Activated T-cell treated with anti-CD3 and anti-CD28 coated beads for 48 hours (primary cell): ENCODE data around the gene LHX4.

Source experiments
- DNase-seq: peaks from one replicate; pipeline ENCODE4 v3.0.0-alpha.2; 2020; ENCODE audit warnings: low read depth

LHX4 gene

DNA sequence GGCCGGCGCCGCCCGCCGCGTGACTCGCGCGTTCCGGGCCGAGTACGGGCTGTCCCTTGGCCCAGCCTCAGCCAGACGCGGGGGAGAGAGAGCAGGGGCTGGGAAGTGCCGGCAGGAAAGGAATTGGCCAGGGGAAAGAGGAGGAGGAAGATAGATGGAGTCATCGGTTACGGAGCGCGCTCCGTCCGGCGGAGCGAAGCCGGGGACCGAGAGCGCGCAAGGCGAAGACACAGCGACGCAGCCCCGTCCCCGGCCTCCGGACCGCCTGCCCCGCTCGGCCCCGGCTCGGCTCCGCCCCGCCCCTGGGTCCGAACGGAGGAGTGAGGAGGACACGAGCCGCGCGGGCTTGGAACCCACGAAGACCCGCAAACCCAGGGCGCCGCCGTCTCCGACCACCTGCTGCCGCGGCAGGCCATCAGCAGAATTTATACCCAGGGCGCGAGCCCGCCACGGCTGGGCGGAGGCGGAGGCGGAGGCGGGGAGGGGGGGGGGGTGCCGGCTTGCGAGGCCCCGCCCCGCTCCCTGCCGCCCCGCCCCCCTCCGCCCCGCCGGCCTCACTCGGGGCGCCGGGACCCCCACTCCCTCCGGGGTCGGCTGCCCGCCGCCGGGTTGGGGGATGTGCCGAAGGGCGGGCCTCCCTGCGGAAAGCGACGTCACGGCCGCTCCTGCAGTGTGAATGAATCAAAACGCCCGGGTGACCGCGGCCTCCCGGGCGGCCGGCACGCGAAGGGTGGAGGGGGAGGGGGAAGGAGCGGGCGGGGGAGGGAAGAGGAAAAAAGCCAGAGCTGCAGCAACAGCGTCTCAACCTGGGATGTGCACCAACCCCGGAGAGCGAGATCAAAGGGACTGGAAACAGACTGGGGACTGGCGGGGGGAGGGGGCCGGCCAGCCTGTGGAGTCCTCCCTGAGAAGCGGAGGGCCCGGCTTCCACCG is at the start of gene LHX4:
LHX4 (plus strand) TSS at position 782 of the 933 bp plus-strand sequence. CDS start 266 bp downstream, outside the sequence.
- DNase-seq = no peak

DNA sequence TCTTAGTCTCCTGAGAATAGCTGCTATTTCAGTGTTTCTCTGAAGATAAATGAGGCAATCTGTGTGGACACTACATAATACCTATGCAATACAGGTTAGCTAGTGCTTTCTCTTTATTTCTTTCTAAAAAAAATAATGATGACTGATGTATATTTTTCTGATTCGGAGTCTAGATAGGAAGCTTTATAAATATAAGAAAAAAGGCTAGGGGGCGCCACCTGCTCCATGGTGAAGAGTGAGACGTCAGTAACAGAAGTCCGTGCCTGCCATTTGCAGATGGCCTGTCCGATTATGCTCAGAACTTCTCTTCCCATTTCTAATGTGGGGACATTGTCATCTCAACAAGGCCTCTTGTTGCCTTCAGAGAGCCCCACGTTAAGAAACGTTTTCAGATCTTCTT is 49.0 kb upstream of the LHX4 start:
- no peak for DNase-seq

DNA sequence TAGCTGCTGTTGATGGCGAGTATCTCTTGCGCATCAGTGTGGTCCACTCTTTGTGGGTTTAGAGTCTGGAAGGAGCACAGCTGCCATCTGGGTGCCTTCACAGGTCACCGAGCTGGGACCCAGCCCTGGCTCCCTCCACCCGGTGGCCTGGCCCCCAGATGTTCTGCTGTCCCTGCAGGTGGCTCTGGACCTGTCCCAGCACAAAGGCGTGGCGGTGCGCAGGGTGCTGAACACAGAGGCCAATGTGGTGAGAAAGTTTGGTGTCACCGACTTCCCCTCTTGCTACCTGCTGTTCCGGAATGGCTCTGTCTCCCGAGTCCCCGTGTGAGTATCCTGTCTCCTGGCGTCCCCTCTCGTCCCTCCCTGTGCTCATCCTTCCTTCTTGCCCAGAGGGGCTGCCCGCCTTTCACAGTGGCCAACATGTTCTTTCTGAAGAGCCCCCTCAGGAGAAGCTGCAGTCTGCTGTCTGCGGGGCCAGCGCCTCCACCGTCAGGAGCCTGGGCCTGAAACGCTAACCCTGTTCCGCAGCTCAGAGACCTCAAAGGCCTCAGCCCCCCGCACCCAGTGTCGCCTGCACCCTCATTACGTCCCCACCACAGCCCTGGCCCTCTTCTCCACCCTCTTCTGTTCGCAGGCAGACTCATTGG is 47.9 kb upstream of the LHX4 start:
- DNase-seq = no peak

DNA sequence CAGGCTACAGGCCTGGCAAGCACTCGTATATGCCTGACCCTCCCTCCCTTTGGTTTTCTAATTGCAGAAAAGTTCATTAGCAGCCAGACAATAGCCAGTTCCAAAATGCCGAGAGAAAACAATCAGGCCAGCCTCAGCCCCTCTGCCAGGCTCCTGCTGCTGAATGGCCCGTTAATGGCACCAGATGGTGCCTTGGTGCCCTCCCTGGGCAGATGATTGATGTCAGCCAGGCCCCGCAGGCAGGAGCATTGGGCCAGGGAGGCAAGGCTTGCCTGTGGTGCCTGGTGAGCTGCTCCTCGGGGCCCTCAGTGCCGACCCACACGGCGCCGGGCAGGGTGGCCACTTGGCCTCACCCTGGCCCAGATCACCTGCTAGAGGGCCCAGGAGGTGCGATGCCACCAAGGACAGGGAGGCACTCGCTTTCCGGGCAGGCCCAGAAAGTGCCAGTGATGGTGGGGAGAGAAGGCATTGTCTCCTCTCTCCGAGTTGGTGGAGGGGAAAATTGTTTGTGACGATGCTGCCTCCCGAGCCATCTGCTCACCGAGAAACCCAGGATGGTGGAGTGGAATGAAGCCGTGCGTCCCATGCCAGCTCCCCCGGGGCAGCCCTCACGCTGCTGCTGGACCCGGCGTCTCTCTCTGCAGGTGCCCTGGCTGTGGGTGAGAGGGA is 47.3 kb upstream of the LHX4 start:
- DNase-seq = no peak

DNA sequence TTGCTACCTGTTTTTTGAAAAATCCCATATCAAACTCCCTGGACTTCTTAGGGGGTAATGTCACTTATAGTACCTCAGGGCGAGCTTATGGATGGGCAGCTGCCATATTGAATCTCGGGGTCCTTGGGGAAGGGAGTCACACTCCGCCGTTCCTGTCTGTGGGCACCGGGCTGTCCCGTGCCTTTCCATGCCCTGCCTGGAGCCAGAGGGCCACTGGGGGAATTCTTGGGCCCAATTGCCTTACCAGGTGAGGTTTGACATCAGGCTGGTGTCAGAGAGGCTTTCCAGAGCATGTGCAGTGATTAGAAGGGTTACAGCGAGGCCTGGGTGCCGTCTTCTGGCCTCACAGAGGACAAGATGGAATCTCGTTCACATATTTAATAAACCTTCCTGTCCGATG is 46.6 kb upstream of the LHX4 start:
- DNase-seq = no peak

DNA sequence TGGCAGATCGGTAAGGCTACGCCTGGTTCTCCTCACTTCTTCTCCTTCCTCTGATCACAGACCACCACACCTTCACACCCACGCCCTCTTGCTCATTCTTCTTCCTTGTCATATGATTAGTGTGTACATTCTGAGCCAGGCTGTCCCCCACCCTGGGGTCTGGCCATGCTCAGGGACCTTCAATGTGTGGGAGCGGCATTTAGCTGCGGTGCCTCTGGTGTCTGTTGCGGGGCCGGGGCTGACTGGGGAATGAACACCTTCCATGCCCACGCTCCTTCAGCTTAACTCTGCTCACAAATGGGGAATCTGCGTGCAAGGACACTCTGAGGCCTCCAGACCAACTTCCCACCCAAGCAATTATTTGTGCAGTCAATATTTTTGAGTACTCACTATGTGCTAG is 46.0 kb upstream of the LHX4 start:
- no peak for DNase-seq

DNA sequence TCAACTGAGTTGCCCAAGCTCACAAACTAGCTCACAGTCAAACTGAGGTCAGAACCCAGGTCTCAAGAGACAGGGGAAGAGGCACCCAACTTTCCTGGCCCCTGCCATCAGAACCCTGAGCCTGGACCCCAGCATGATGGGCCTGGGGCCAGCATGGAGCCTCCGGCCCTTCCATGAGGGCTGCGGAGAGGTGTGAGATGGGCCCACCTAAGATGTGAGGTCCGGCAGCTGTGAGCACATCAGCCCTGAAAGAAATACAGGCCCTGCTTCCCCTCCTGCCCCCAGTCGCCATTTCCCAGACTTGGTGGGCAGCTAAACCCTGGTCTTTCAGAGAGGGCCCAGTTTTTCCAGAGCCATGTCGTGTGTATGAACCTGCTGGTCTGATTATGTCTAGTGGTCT is 44.8 kb upstream of the LHX4 start:
- no peak for DNase-seq

DNA sequence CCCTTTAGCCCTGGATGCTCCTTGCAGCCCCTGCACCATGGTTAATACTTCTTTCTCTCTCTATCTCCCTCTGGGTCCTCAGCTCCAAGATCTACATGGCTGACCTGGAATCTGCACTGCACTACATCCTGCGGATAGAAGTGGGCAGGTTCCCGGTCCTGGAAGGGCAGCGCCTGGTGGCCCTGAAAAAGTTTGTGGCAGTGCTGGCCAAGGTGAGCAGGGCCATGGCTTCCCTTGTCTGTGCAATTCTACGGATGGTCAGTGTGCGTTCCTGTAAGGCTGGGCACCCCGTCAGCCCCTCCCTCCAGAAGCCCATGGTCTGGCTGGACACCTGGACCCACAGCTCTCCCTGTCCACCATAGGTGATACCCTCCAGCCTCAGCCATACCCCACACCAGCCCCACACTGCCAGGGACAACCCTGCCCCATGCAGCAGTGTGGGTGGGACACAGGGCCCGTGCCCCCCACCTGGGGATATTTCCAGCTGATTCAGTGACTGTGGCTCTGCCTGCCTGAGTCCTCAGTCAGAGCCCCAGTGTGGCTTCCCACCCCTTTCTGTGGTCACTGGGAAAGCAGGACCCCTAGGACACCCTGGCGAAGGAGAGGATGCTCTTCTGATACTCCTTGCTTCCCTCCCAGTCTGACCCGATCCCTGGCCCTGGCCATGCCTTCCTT is 44.0 kb upstream of the LHX4 start:
- DNase-seq = no peak

DNA sequence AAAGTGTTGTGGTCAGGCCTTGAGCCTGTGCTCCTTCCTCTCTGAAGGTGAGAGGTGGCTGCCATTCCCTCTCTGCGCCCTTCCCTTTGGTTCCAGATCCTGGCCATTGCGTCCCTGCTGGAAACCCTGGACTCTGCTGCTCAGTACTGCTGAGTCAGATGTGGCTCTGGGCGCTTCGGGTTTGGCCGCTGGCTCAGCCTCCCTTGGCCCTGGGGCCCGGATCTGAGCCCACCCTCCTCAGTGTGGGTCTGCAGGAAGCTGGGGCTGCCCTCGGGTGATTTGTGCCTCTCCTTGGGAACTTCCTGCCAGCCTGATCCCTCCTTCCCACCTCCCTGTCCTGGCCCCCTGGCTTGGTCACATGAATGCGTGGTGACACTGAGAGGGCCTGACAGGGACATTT is 43.2 kb upstream of the LHX4 start:
- no peak for DNase-seq

DNA sequence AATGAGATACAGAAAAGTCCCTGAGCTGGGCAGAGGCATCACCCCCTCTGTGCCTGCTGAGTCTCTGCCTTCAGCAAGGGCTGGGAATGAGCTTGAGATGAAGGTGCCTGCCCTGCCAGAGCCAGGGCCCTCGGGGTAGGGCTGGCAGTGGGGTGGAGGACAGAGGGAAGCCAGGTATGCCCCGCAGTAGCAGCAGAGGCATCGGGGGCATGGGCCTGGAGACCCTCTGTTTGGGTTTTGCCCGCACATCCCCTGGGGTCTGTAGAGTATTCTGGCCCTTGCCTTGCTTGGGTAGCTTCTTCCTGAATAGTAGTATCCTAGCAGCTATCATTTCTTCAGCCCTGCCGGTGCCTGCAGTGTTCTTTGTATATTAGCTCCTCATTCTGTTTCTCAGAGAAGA is 42.4 kb upstream of the LHX4 start:
- DNase-seq = no peak

DNA sequence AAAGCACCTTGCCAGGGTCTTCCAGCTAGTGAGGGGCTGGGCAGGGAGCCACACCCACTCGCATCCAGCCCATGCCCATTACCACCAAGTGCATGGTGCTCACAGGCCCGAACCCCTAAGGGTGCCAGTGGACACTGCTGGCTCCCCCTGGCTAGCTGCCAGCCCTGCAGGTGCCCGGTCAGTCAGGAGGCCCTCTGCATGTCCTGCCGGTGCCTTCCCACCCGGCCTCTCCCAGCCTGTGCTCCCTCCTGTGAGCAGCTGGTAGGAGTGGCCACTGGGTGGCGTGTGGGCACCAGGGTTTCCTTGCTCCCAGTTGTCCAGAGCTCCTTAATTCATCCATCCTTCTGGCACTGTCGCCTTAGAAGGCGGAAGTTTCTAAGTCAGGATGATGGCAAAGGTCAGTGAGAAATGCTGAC is 42.0 kb upstream of the LHX4 start:
- no peak for DNase-seq

DNA sequence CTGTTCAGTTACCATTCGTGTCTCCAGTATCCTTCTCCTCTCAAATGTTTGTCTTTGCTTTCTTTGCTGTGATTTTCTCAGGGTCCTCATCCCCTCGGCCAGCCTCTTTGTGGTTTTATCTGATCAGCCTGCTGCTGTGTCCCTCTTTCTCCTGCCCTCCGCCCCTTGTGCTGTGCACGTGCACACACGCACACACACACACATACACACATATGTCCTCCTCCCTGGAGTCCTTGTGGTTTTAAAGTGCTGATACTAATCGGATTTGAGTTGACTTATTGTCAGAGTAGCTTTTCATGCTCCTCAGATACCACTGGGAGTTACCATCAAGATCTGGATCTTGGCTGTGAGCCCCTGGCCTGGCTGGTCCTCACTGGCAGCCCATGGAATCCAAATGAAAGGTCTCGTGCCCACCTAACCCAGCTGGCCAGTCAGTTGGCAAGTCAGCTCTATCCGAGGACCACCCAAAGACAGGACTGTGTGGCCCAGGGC is 41.3 kb upstream of the LHX4 start:
- DNase-seq = no peak

DNA sequence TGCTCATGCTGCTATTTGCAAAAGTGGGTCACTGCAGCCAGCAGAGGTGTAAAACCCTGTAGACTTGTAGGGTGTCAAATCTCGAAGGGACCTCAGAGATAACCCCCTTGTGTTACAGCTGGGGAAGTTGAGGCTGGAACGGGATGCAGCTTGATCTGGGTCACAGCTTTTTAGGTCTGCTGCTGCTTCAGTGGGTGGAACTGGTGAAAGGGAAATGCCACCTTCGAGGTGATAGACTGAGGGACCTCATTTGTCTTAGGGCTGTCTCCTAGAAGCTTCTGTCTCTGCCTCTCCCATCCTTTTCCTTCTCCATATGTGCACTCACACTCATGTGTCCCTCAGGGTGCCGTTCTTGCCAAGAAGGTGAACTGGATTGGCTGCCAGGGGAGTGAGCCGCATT is 40.0 kb upstream of the LHX4 start:
- DNase-seq = no peak

DNA sequence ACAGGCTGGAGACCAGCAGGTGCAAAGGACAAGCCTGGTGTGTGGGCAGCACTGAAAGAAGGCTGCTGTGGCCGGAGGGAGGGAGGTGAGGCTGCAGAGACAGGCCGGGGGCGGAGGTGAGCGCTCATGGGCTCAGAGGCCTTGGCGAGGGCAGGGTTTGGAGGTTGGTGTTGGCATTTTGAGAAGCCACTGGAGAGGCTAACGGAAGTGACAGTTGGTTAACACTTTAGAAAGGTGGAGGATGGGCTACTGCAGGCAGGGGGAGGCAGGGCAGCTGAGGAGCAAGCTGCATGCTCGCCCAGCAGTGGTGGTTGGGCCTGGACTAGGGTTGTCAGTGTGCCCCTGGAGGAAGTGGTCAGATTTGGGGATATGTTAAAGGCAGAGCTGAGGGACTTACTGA is 37.9 kb upstream of the LHX4 start:
- no peak for DNase-seq

DNA sequence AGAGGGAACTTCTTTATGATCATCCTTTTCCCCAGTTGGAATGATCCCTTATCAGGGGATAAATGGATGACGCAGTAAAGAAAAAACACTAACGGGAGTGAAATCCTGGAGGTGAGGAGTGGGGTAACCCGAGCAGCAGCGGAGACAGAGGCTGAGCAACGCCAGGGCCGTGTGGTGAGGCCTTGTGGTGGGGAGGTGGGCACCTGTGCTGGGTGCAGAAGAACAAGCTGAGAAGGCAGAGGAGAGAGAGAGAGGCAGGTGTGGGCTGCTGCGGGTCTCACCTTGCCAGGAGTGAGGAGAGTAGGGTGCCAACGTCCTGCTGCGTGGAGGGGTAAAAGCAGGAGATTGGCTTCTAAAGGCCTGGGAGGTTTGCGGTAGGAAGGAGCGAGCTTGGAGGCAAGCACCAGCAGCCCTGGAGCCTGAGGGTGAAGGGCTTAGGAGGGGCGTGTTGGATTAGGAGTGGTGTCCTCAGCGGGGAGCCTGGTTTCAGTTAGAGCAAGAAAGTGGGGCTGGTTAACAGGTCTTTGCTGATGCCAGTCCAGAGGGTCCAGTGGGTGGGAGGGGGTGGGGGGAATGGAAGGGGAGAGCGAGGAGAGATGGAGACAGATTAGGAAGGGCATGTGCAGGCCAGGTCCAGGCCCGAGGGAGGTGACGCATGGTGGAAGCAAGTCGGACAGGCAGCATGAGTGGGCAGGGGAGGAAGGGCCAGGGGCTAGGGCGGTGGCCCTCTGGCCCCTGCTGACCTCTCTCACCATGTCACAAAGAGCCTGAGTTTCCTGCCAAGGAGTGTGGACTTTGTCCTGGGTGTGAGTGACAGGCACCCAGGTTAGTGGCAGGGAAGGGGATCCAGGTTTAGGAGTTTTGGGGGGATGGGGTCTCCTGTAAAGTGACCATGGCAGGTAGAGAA is 36.7 kb upstream of the LHX4 start:
- no peak for DNase-seq

DNA sequence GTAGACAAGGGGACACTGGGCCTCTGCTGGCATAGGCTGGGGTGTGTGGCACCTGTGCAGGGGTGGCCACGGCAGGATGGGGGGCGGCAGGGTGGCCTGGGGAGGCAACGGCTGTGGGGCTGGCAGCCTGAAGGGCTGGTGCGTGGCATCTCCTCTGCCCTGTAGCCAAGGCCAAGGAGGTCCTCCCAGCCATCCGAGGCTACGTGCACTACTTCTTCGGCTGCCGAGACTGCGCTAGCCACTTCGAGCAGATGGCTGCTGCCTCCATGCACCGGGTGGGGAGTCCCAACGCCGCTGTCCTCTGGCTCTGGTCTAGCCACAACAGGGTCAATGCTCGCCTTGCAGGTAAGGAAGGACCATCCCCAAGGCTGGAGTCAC is 36.0 kb upstream of the LHX4 start:
- no peak for DNase-seq

DNA sequence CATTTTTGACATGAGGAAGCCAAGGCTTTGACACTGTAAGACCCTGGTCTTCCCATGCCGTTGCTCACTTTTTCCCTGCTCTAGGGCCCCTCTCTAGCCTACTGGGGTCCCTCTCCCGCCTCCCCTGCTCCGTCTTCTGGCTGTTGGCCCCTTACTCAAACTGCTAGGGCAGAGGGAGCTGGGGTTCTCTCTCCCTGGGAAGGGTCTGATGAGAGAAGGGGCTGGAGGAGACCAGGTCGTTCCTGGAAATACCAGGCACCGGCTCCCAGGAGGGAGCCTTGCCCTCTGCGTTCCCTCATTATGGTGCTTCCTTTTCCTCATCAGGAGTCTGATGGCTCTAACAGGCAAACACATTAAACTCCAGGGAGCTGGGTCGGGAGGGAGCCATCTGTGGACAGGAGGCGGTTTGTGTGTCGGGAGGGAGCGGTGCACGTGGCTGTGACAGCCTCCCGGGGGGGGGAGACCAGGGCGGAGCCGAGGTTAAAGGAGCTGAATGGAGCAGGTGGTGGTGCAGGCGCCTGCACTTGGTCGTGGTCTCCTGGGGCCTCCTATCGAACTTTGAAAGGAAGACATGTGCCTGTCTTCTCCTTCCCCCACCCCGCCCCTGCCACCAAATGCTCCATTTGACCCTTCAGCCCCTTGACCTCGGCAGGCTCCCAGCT is 35.4 kb upstream of the LHX4 start:
- no peak for DNase-seq

DNA sequence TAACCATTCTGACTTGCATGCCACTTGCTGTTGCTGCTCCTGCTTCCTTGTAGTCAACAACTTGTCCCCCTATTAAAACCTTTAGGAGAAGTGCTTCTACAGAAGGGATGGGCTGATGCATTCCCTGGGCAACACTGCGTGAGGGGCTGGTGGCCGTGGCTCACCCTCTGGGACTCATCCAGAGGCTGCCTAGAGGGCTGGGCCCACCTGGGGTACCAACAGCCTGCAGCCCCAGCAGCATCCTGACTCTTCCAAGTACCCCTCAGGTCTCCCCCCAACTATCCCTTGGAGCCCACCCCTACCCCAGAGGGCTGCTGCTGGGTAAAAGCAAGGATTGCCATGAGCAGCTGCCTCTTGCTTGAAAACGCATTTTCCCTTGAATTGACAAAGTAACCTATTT is 34.7 kb upstream of the LHX4 start:
- no peak for DNase-seq

DNA sequence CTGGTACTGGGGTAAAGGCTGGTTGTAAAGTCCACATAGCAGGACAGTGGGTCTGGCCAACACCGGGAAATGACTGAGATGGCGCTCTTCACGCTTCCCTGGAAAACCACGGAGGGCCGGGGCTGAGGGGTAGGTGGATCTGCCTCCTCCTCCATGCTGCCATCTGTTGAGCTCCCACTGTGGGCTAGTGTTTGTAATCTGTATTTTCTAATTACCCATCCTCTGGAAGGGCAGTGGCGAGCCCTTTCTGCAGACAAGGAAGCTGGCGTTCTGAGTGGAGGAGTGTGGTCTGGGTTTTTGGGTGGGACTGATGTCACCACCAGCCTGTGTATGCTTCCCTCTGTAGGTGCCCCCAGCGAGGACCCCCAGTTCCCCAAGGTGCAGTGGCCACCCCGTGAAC is 34.1 kb upstream of the LHX4 start:
- DNase-seq = no peak

DNA sequence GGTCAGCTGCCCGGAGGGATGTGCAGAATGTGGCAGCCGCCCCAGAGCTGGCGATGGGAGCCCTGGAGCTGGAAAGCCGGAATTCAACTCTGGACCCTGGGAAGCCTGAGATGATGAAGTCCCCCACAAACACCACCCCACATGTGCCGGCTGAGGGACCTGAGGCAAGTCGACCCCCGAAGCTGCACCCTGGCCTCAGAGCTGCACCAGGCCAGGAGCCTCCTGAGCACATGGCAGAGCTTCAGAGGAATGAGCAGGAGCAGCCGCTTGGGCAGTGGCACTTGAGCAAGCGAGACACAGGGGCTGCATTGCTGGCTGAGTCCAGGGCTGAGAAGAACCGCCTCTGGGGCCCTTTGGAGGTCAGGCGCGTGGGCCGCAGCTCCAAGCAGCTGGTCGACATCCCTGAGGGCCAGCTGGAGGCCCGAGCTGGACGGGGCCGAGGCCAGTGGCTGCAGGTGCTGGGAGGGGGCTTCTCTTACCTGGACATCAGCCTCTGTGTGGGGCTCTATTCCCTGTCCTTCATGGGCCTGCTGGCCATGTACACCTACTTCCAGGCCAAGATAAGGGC is 33.5 kb upstream of the LHX4 start:
- no peak for DNase-seq
